GM19035 (cell line): Measurements from ENCODE around the gene IQUB.
"Not testable (repeated sequence)": the region's sequence is repeated elsewhere in the genome, so short reads cannot be mapped to it uniquely, and the experiment has no call there.

ENCODE experiments used
- ATAC-seq: cut with Tn5 transposase; IDR thresholded peaks from one replicate; pipeline ENCODE4 v1.9.1; 2021; ENCODE audit not compliant: unreplicated experiment

IQUB gene

GRCh38 chr7:123534383-123535260 is at the start of gene IQUB:
TSS of gene IQUB (minus strand) at chr7:123534595. CDS start at chr7:123512340, 22,255 bp downstream.
- peak; percentile 74 for ATAC-seq

GRCh38 chr7:123583821-123584220 is 49.4 kb upstream of the IQUB start:
- ATAC-seq, result no peak

- ATAC-seq, result no peak
These were observed 46.7 kb upstream of the IQUB start for GRCh38 chr7:123581162-123581459.

GRCh38 chr7:123580406-123581161 is 46.2 kb upstream of the IQUB start:
- peak; percentile 93 for ATAC-seq

- ATAC-seq, result no peak
These were observed 45.0 kb upstream of the IQUB start for GRCh38 chr7:123579416-123579815.

GRCh38 chr7:123573896-123574467 is 39.6 kb upstream of the IQUB start:
- no peak for ATAC-seq

- no peak for ATAC-seq
These were observed 38.9 kb upstream of the IQUB start for GRCh38 chr7:123573341-123573740.

- ATAC-seq, result no peak
These were observed 37.3 kb upstream of the IQUB start for GRCh38 chr7:123571684-123572083.

- no peak for ATAC-seq
These were observed 36.8 kb upstream of the IQUB start for GRCh38 chr7:123571187-123571586.

- ATAC-seq, result no peak
These were observed 36.2 kb upstream of the IQUB start for GRCh38 chr7:123570390-123571182.

GRCh38 chr7:123569352-123570010 is 35.1 kb upstream of the IQUB start:
- ATAC-seq, result no peak

GRCh38 chr7:123562121-123562520 is 27.7 kb upstream of the IQUB start:
- no peak for ATAC-seq

- no peak for ATAC-seq
These were observed 24.0 kb upstream of the IQUB start for GRCh38 chr7:123558289-123558874.

- ATAC-seq, result peak; percentile 99
These were observed 23.2 kb upstream of the IQUB start, which contains the start of gene NDUFA5 for GRCh38 chr7:123557398-123558288. TSS of gene NDUFA5 (minus strand) at chr7:123557818. CDS start at chr7:123557795, 23 bp downstream.

GRCh38 chr7:123557016-123557397 is 22.6 kb upstream of the IQUB start:
- ATAC-seq, result no peak

GRCh38 chr7:123555484-123555883 is 21.1 kb upstream of the IQUB start:
- ATAC-seq, result no peak

- ATAC-seq, result no peak
These were observed 18.8 kb upstream of the IQUB start for GRCh38 chr7:123553159-123553558.

- no peak for ATAC-seq
These were observed 18.2 kb upstream of the IQUB start for GRCh38 chr7:123552641-123553040.

- ATAC-seq, result not testable (repeated sequence)
These were observed 17.7 kb upstream of the IQUB start for GRCh38 chr7:123552134-123552533.
